Lower leg skin (tissue), 3 donors: ENCODE results near the gene FHAD1.

Experiments used
- POLR2A ChIP-seq, 2 donors: fragments of 450-650 bp; IDR thresholded peaks; one replicate each; pipeline ENCODE4 v1.6.1; 2016 to 2017; ENCODE audit warnings: antibody characterized with exemption in 2 of 2, mild to moderate bottlenecking in 1 of 2, moderate library complexity in 1 of 2
- TF ChIP-seq, protein P1 (sequence below), 3 donors: fragments of 450-650 bp; IDR thresholded peaks; one replicate each; pipeline ENCODE4 v1.5.1; 2016; ENCODE audit warnings: antibody characterized with exemption in 3 of 3, mild to moderate bottlenecking in 3 of 3, moderate library complexity in 2 of 3

DNA sequence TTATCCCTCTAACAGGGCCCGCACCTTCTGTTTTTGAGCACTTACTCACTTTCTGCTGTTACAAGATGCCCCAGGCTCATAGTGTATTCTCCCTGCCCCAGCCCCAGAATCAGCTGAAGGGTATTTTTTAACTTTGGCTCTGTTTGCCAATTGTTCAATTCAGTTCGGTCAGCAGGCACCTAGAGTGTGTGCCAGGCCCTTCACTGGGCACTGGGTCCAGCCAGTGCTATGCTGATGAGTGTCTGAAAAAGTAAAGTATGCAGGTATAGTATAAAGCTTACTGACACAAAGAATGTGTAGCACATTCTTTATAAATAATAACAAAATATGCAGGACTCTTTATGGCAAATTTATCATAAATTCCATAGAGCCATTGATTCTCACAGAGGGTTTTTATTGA lies 35.0 kb downstream of the FHAD1 start:
- TF ChIP-seq, protein P1, sequence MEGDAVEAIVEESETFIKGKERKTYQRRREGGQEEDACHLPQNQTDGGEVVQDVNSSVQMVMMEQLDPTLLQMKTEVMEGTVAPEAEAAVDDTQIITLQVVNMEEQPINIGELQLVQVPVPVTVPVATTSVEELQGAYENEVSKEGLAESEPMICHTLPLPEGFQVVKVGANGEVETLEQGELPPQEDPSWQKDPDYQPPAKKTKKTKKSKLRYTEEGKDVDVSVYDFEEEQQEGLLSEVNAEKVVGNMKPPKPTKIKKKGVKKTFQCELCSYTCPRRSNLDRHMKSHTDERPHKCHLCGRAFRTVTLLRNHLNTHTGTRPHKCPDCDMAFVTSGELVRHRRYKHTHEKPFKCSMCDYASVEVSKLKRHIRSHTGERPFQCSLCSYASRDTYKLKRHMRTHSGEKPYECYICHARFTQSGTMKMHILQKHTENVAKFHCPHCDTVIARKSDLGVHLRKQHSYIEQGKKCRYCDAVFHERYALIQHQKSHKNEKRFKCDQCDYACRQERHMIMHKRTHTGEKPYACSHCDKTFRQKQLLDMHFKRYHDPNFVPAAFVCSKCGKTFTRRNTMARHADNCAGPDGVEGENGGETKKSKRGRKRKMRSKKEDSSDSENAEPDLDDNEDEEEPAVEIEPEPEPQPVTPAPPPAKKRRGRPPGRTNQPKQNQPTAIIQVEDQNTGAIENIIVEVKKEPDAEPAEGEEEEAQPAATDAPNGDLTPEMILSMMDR (IDR thresholded peaks at IDR 0.05), result no peak
- TF ChIP-seq POLR2A (IDR thresholded peaks at IDR 0.05), result no peak
